Measurements from ENCODE around the gene CIROP. TPM values are rescaled to one million over a fixed set of nuclear protein-coding genes. Genes with fewer than 3 reads are reported as not detected.

Gene CIROP
- total and polyA plus RNA-seq, 3 experiments from 2014 or later, result not detected

- POLR2A ChIA-PET, result no interaction called here
- no peaks in the 10 kb centered on the region for H3K36me3 Mint-ChIP-seq
Observed at GRCh38 chr14:23052671-23053070, 52.1 kb downstream of the CIROP start.

GRCh38 chr14:23052182-23052623 is 52.6 kb downstream of the CIROP start:
- no peak overlapping the region for H3K4me3 Mint-ChIP-seq
- CTCF ChIA-PET, result interaction anchor here (21.2 kb wide), 1 partner anchor 67 kb away, joined by 732 read pairs; the partner anchor contains the start of gene AJUBA
- H3K4me1 Mint-ChIP-seq, result peaks cover 11 to 14% (median 12%) of the 10 kb centered on the region in 3 donors
- no peaks in the 10 kb centered on the region for H3K9me3 Mint-ChIP-seq
- Histone ChIP-seq H3K9me3 (ENCODE audit: low read length) (no peaks in the 10 kb centered on the region), H3K36me3 (ENCODE audit: insufficient read depth, low read length) (no peaks in the 10 kb centered on the region), H3K27ac (ENCODE audit: low read depth, low read length) (no peak overlapping the region), H3K4me3 (ENCODE audit: low read length) (no peak overlapping the region), H3K4me1 (ENCODE audit: insufficient read depth, low read length) (peaks cover 14% of the 10 kb centered on the region), H3K27me3 (ENCODE audit: insufficient read depth, low read length, poor library complexity, severe bottlenecking) (no peaks in the 10 kb centered on the region)
- H3K27me3 Mint-ChIP-seq, result peaks cover 2 to 4% of the 10 kb centered on the region in 2 donors
- no peaks in the 10 kb centered on the region for H3K36me3 Mint-ChIP-seq
- no peak for DNase-seq
- POLR2A ChIA-PET, result no interaction called here
- peak overlapping the region in 1 of 8 donors; percentile 50 for H3K27ac Mint-ChIP-seq

More at GRCh38 chr14:23052671-23053070, 52.1 kb downstream of the CIROP start:
- Histone ChIP-seq H3K27ac (ENCODE audit: low read depth, low read length) (no peak overlapping the region), H3K36me3 (ENCODE audit: insufficient read depth, low read length) (no peaks in the 10 kb centered on the region), H3K27me3 (ENCODE audit: insufficient read depth, low read length, poor library complexity, severe bottlenecking) (no peaks in the 10 kb centered on the region), H3K4me3 (ENCODE audit: low read length) (no peak overlapping the region), H3K9me3 (ENCODE audit: low read length) (no peaks in the 10 kb centered on the region), H3K4me1 (ENCODE audit: insufficient read depth, low read length) (peaks cover 14% of the 10 kb centered on the region)
- CTCF ChIA-PET, result interaction anchor here (1.4 to 21.2 kb wide), 2 partner anchors 16 to 67 kb away, joined by 4 to 732 read pairs; partner anchors contain the start of gene AJUBA
- H3K4me1 Mint-ChIP-seq, result peaks cover 11 to 14% (median 12%) of the 10 kb centered on the region in 3 donors
- no peak for DNase-seq
- peak overlapping the region in 1 of 8 donors; percentile 43 for H3K27ac Mint-ChIP-seq
- H3K9me3 Mint-ChIP-seq, result no peaks in the 10 kb centered on the region
- H3K27me3 Mint-ChIP-seq, result no peaks in the 10 kb centered on the region
- H3K4me3 Mint-ChIP-seq, result peak overlapping the region in 1 of 7 donors; percentile 29

GRCh38 chr14:23051141-23052057 is 53.4 kb downstream of the CIROP start:
- Mint-ChIP-seq H3K4me3 (no peak overlapping the region), H3K27me3 (peaks cover 2 to 5% of the 10 kb centered on the region in 2 donors), H3K9me3 (no peaks in the 10 kb centered on the region), H3K27ac (no peak overlapping the region), H3K36me3 (no peaks in the 10 kb centered on the region), H3K4me1 (peaks cover 5 to 6% (median 6%) of the 10 kb centered on the region in 3 donors)
- no peaks in the 10 kb centered on the region for H3K36me3 ChIP-seq (ENCODE audit: insufficient read depth, low read length)
- H3K4me3 ChIP-seq (ENCODE audit: low read length), result no peak overlapping the region
- no peaks in the 10 kb centered on the region for H3K27me3 ChIP-seq (ENCODE audit: insufficient read depth, low read length, poor library complexity, severe bottlenecking)
- POLR2A ChIA-PET, result no interaction called here
- DNase-seq, result no peak
- CTCF ChIA-PET, result interaction anchor here (1.0 to 21.2 kb wide), 2 partner anchors 10 to 66 kb away, joined by 3 to 732 read pairs; partner anchors contain the start of gene AJUBA
- H3K27ac ChIP-seq (ENCODE audit: low read depth, low read length), result no peak overlapping the region
- H3K9me3 ChIP-seq (ENCODE audit: low read length), result no peaks in the 10 kb centered on the region
- peaks cover 6% of the 10 kb centered on the region for H3K4me1 ChIP-seq (ENCODE audit: insufficient read depth, low read length)

Other genes starting within 250 kb of the CIROP start
- gene LRP10, start 233.2 kb downstream of the CIROP start, total RNA-seq, result 10 to 100 TPM; 33.4 to 38.1 TPM
- gene LRP10, start 233.2 kb downstream of the CIROP start, polyA plus RNA-seq, result 105 TPM
- gene REM2, start 221.8 kb downstream of the CIROP start, total RNA-seq, result under 1 TPM; 0.33 TPM
- gene REM2, start 221.8 kb downstream of the CIROP start, polyA plus RNA-seq, result 1.0 TPM
- 10 to 100 TPM; 83.6 to 88.8 TPM for gene RBM23, start 185.8 kb downstream of the CIROP start, total RNA-seq
- gene RBM23, start 185.8 kb downstream of the CIROP start, polyA plus RNA-seq, result 50.3 TPM
- 100 to 1,000 TPM; 191 to 200 TPM for gene PRMT5, start 175.6 kb downstream of the CIROP start, total RNA-seq
- 41.3 TPM for gene PRMT5, start 175.6 kb downstream of the CIROP start, polyA plus RNA-seq
- gene HAUS4, start 147.9 kb downstream of the CIROP start, total RNA-seq, result 10 to 100 TPM; 43.3 to 48.3 TPM
- gene HAUS4, start 147.9 kb downstream of the CIROP start, polyA plus RNA-seq, result 24.6 TPM
- 1 to 10 TPM in 1 of 2 experiments, under 1 TPM in 1; 0.90 to 1.2 TPM for gene AJUBA, start 122.4 kb downstream of the CIROP start, total RNA-seq
- 0.64 TPM for gene AJUBA, start 122.4 kb downstream of the CIROP start, polyA plus RNA-seq
- 1 to 10 TPM; 7.5 to 8.3 TPM for gene C14orf93, start 94.8 kb downstream of the CIROP start, total RNA-seq
- gene C14orf93, start 94.8 kb downstream of the CIROP start, polyA plus RNA-seq, result 5.8 TPM
- gene PSMB5, start 70.1 kb downstream of the CIROP start, total RNA-seq, result 100 to 1,000 TPM; 186 to 198 TPM
- gene PSMB5, start 70.1 kb downstream of the CIROP start, polyA plus RNA-seq, result 37.1 TPM
- gene PSMB11, start 62.8 kb downstream of the CIROP start, total RNA-seq, result not detected
- not detected for gene PSMB11, start 62.8 kb downstream of the CIROP start, polyA plus RNA-seq
- gene CDH24, start 47.5 kb downstream of the CIROP start, total RNA-seq, result under 1 TPM; 0.82 to 0.88 TPM
- gene CDH24, start 47.5 kb downstream of the CIROP start, polyA plus RNA-seq, result 0.36 TPM
- gene ACIN1, start 9.9 kb downstream of the CIROP start, total RNA-seq, result 100 to 1,000 TPM; 195 to 198 TPM
- 15.1 TPM for gene ACIN1, start 9.9 kb downstream of the CIROP start, polyA plus RNA-seq
- gene C14orf119, start 9.5 kb downstream of the CIROP start, total RNA-seq, result 10 to 100 TPM; 52.5 to 55.6 TPM
- 112 TPM for gene C14orf119, start 9.5 kb downstream of the CIROP start, polyA plus RNA-seq
- gene CEBPE, start 14.3 kb upstream of the CIROP start, total RNA-seq, result under 1 TPM; 0.16 to 0.22 TPM
- gene CEBPE, start 14.3 kb upstream of the CIROP start, polyA plus RNA-seq, result not detected
- 1 to 10 TPM; 1.4 to 2.5 TPM for gene SLC7A8, start 78.7 kb upstream of the CIROP start, total RNA-seq
- gene SLC7A8, start 78.7 kb upstream of the CIROP start, polyA plus RNA-seq, result 0.51 TPM
- not detected for gene RNF212B, start 132.9 kb upstream of the CIROP start, total RNA-seq
- gene RNF212B, start 132.9 kb upstream of the CIROP start, polyA plus RNA-seq, result not detected
- 10 to 100 TPM; 12.8 to 13.4 TPM for gene HOMEZ, start 181.1 kb upstream of the CIROP start, total RNA-seq
- 4.9 TPM for gene HOMEZ, start 181.1 kb upstream of the CIROP start, polyA plus RNA-seq
- gene PPP1R3E, start 197.9 kb upstream of the CIROP start, total RNA-seq, result 10 to 100 TPM; 16.2 to 18.2 TPM
- gene PPP1R3E, start 197.9 kb upstream of the CIROP start, polyA plus RNA-seq, result 2.0 TPM
- gene BCL2L2, start 201.8 kb upstream of the CIROP start, total RNA-seq, result 1 to 10 TPM in 1 of 2 experiments, under 1 TPM in 1; 0.86 to 1.0 TPM
- gene BCL2L2, start 201.8 kb upstream of the CIROP start, polyA plus RNA-seq, result 0.29 TPM
- 100 to 1,000 TPM; 308 TPM for gene PABPN1, start 216.5 kb upstream of the CIROP start, total RNA-seq
- gene PABPN1, start 216.5 kb upstream of the CIROP start, polyA plus RNA-seq, result 125 TPM
- gene SLC22A17, start 247.9 kb upstream of the CIROP start, total RNA-seq, result 1 to 10 TPM; 2.6 to 2.8 TPM
- 1.6 TPM for gene SLC22A17, start 247.9 kb upstream of the CIROP start, polyA plus RNA-seq

All from CD8-positive, alpha-beta memory T cell (primary cell).